HG03565 (cell line): ENCODE measurements around the gene ZNF277.

Experiments
- ATAC-seq: cut with Tn5 transposase; IDR thresholded peaks from one replicate; pipeline ENCODE4 v1.9.1; 2021; ENCODE audit warnings: mild to moderate bottlenecking, moderate library complexity; ENCODE audit not compliant: unreplicated experiment

ZNF277 gene

DNA sequence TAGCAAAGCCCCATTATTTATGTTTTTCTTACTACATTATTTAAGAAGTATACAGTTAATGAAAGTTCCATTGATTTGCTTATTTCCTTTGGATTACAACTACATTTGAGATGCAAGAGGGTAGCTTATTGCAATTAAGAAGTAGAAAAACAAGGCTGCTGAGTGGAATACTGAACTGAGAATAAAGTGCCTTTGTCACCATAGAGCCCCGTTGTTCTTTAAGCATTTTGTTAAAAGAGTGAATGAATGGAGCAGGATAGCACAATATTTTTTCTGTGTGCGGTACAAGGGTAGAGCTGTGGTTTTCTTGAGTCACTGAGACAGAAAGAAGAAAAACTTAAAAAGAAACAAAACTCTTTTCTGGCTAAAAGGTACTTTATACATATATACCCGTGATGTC is 45.6 kb downstream of the ZNF277 start:
- ATAC-seq, result no peak

DNA sequence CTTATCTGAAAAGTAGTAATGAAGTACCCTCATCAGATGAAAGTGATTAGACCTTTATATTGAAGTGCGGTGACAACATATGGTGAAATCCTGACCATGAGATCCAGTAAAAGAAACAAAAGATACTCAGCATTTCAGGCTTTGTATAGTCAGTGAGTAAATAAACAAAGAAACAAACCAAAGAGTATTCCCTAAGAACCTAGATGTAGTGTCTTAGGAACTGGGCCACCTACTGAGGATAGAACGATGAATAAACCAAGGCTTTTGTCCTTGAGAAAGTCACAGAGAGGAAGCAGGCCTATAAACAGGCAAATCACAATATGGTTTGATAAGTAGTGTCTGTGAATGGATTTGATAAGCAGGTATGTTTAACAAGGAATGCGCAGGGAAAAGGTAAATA is 46.2 kb downstream of the ZNF277 start:
- no peak for ATAC-seq

DNA sequence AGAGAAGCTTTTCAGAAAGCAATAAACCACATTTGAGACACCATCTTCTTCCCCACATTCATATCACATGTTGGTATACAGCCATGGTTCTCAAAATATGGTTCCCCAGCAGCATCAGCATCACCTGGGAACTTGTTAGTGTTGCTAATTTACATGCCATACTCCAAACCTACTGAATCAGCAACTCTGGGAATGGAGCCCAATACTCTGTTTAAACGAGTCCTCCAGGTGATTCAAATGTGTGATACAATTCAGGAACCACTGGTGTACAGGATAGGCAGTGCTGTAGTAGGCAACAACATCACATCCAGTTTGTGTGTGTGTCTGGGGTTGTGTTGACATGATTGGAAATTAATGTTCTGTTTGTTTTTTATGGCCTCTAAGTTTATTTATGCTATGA is 47.7 kb downstream of the ZNF277 start:
- no peak for ATAC-seq

DNA sequence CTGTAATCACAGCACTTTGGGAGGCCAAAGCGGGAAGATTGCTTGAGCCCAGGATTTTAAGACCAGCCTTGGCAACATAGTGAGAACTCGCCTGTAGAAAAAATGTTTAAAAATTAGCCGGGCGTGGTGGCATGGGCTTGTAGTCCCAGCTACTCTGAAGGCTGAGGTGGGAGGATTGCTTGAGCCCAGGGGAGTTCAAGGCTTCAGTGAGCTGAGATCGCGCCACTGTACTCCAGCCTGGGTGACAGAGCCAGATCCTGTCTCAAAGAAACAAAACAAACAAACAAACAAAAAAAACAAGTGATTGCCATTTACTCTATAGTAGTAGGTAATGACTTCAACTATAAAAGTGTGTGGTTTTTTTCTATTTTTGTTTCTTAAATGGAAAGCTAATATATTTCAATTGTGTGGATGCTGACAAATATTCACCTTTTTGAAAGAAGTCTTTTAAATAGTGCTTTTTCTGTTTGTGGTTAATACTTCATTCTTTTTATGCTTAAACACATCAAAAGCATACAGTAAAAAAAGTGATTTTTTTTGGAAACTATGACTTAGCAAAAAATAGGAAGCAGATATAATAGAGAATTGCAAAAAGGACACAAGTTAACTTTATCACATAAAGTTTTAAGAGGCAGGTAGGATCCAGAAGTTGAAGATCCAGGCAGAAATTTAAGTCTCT is 48.4 kb downstream of the ZNF277 start:
- no peak for ATAC-seq

DNA sequence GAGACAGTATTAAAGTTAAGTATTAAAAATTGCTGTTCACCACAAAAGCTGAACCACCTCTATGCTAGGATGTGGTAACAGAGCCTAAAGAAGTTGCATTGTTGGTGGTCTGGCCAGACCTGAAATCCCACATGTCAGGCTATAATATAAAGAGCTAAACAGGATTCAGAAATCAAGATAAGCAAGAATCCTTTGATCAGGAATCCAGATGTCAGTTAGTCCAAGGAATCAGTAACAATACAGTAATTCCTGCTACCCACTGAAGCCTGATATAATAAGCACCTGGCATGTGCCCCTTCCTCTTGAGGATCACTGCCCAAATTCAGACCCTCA is 48.9 kb downstream of the ZNF277 start:
- ATAC-seq, result no peak

DNA sequence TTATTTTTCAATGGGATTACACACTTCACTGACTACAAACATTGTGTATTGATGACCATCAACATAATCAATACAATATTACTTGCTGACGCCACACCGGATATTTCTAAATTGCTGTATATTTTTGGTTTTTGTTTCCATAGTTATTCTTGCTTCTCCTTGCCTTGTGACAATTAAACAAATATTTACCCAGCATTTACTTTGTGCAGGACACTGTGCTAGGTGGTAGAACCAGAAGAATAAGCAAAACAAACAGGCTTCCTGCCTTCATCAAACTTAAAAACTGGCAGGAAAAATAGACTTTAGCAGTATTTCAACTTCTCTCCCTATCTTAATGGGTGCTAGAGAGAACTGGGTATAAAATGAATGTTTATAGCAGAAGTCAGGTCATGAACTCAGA is 50.6 kb downstream of the ZNF277 start:
- no peak for ATAC-seq

DNA sequence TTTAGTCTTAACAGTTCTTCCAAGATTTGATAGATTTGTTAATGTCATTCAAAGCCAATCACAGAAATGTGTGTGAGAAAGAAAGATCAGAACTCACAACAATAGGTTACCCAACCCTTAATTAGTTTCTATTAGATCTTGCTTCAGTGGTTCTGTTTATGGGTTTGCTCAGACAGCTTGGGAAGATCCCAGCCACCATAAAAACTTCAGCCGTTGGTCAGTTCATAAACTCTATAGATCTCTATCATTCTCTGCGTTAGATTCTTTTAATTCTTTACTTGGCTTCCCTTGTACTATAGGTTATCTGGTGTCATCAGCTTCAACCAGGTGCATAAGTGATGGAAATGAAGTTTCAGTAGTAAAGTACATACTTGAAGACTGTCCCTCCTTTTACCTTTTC is 54.4 kb downstream of the ZNF277 start:
- ATAC-seq, result no peak

DNA sequence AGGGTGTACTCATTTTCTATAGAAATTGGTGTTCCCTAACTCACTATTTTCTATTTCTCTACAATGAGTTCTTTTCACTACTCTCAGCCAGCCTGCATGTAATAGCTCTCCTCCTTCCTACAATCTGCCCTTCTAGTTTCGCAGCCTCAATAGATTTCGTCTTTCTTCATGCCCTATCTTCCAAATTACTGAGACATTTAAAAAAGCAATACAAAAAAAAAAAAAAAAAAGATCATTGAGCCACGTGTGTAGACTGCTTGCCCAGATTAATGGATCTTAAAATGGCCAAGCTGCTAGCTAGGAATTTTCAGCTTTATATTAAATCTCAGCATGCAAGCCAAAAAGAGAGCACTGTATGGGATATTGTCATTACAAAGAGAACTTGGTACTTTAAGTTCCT is 55.5 kb downstream of the ZNF277 start:
- no peak for ATAC-seq

DNA sequence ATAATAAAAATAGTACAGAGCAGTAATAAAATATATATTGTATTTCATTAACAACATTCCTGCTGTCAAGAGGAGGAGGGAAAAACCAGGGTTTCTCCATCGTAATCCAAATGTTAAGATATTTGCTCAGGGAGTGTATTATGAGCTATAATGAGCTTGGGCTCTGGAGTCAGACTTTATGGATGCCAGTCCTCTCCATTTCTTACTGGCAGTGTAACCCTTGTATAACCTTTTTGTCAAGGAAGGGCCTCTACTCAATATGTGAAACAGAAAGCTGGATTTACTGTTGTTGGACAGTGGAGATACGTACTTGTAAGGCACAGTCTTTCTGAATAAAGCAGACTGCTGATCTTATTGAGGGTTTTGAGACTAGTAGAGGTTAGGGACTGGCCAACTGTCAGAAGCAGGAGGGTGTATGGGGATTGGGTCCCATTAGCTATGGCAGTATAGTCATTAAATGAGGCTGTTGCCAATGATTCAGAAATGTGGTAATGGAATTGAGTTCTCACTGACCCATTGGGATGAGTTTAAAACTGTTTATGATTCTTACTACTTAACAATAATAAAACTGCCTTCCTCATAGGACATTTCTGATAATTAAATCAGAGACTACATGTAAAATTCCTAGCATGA is 56.5 kb downstream of the ZNF277 start:
- no peak for ATAC-seq

DNA sequence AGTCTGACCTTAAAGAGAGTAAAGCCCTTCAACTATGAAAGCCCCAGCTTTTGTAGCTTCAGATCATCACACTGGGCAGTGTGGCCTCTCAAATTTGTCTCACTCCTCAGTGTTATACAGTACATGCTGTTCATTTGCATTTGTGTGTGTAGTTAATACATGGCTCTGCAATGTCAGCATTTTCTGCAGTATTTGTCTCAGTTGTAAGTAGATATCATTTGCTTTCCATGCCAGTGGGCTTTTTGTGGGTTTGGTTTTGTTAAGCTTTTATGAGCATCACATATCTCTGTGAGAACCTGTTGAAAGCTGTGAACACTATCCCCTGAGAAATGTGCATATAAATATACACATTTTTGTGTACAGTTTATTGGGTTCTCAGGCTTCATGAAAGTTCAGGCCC is 57.0 kb downstream of the ZNF277 start:
- no peak for ATAC-seq

DNA sequence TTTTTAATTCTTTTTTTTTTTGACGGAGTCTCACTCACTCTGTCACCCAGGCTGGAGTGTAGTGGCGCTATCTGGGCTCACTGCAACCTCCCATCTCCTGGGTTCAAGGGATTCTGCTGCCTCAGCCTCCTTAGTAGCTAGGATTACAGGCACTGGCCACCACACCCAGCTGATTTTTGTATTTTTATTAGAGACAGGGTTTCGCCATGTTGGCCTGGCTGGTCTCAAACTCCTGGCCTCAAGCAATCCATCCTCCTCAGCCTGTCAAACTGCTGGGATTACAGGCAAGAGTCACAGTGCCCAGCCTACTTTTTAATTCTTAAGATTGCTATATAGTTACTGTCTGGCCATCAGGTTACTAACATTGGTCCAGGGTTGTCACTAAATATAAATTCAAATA is 59.6 kb downstream of the ZNF277 start:
- no peak for ATAC-seq

DNA sequence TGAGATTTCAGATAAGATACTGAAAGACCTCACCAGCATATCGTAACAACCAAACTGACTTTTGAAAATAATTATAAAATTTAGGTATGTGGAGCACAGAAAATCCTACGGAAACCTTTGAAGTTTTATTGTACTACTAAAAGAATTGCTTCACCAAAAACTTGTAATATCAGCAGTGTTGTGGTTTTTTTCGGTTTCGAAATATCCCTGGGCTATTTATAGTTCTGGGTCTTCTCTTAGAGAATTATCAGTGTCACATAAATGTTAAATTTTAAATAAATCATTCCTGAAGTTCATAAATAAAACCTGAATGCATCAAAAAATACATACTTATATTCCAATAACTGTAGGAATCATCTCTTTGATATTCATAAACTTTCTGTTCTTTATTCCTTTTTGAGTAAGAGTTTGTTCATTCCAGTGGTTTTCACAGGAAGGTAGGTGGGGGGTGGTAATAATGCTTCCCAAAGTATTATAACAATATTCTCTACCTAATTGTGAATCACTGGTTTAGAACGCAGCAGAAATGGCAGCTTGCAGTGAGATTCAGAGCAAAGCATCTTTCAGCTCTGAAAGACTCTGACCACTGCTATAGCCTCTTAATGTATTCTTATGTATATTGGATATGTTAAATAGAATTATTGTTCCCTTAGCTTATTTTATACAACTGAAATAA is 60.2 kb downstream of the ZNF277 start:
- no peak for ATAC-seq

DNA sequence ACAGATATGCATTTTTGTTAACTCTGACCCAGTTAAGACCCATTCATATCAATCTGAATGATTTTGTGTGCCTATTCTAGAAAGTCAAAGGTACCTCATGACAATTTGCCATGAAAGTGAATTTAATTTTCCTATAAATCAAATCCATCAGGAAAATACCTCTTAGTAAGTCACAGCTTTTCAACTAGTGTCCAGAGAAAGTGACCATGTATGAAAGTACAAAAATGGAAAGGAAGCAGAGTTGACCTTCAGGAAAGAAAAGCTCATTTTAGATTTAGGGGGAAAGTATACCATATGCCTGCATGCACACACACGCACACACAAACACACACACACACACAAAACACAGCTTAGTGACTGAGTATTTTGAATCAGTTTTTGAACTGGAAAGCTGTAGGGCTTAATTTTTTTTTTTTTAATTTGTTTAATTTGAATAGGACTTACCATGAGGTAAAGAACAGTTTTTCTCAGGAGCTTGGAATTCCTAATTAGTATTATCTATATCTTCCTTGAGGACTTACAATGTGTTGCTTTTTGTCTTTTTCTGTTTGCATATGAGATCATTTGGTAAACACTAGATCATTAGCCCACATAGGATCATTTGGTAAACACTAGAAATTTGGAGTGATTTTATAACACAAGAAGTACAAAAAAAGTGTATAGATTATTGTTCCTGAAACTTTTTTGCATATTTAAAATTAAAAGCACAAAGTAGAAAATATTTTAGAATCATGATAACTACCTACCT is 61.6 kb downstream of the ZNF277 start:
- ATAC-seq, result no peak

DNA sequence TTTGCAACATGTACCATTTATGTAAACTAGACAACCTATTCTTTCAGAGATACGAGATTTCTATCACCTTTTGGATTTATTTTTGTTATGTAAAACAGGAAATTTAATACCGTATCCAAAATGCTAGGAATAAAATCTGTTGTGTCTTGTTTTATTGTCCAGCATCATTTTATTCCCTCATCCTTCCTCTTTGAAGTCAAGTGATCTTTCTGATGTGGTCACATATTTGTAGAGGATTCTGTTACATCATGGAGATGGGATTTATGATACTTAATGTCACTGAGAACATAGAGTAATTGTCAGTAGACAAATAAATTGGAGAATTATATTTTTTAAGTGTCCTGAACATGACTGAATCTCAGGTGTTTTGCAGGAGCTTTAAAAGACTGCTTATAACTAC is 64.7 kb downstream of the ZNF277 start:
- no peak for ATAC-seq

DNA sequence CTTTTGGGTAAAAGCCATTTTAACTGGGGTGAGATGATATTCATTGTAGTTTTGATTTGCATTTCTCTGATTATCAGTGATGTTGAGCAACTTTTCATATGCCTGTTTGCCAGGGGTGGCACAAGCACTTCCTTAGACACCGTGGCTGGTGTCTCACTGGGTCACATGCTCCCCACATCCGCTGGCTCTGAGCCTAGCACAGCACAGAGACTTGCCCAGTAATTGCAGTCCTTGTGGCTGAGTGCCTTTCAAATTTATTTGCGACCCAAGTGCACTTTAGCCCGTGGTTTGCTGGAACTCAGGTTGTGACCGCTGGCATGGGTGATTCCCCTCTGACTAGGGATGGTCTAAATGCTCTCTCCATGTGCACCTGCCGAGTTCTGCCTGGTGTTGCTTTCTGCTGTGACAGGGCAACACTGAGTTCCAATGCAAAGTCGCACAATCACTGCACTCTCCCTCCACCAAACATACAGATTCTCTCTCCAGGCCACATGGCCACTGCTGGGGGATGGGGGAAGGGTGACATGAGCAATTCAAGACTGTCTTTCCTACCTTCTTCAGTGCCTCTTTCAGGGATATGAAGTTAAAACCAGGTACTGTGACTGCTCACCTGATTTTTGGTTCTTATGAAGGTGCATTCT is 66.5 kb downstream of the ZNF277 start:
- no peak for ATAC-seq

DNA sequence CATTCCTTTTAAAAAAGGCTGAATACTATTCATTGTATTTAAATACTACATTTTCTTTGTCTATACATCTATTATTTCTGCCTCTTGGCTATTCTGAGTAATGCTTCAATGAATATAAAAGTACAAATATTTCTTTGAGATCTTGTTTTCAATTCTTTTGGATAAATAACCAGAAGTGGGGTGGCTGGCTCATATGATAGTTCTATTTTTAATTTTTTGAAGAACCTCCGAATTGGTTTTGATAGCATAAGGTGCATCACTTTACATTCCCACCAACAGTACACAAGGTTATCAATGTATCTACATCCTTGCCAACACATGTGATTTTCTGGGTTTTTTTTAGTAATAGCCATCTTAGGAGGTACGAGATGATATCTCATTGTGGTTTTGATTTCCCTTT is 72.5 kb downstream of the ZNF277 start:
- ATAC-seq, result no peak

DNA sequence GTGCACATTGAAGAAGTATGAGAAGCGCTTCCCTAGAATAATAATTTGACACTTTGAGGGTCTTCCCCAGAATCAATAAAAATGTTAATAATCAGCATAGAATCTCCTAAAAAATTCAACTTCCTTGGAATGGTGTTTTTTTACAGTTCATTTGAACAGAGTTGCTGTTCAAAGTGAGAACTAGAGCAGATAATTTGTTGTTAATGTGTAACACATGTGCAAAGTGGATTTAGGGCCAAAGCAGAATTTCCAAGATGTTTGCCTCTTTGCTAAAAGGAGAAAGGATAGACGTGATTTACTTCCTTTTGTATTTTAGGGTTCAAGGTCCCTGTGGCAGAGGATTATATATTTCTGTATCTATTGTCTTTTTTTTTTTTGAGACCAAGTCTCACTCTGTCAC is 73.8 kb downstream of the ZNF277 start:
- ATAC-seq, result no peak

DNA sequence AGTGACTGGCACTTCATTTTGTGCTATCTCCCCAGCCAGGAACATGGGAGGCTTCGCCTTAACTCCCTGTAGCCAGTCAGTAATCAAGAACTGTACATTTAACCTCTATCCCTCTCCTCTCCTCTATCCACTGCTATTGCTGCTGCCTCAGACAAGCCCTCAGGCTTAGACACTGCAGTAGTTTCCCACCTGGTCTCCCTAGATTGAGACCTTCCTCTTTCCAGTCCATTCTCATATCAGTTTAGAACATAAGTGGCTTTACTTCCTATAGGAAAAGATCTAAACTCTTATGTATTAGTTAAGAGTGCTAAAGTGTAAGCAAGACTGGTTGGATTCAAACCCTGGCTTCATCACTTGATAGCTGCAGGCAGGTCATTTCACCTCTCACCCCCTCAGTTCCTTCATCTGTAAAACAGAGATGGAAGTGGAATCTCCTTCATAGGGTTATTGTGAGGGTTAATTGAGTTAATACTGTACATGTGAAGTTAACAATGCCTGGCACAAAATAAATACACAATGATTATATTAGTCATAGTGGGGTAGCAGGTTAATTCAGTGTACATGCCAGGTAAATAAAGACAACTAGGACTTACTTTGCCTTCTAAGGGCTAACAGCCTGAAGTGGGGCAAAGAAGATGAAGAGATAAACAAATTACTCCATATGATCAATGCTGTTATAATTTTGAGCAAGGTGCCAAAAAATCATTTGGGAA is 76.1 kb downstream of the ZNF277 start:
- ATAC-seq, result no peak

DNA sequence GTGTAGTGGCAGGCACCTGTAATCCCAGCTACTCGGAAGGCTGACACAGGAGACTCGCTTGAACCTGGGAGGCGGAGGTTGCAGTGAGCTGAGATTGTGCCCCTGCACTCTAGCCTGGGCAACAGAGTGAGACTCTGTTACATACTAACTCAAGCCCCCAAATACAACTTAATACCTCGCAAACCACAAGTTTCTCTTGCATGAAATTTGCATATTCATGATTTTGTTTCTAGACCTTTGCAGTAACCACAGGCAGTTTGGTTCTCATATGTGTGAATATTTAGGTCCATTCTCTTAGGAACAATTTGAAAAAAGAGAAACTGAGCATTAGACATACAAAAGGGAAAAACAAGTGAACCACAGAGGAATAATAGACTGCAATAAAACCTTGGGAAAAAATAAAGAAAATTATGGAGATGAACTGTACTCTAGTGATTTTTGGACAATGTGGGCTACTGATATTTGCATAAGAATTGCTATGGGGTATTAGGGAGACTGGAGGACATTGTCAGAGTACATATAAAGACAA is 77.0 kb downstream of the ZNF277 start:
- ATAC-seq, result peak; percentile 36

DNA sequence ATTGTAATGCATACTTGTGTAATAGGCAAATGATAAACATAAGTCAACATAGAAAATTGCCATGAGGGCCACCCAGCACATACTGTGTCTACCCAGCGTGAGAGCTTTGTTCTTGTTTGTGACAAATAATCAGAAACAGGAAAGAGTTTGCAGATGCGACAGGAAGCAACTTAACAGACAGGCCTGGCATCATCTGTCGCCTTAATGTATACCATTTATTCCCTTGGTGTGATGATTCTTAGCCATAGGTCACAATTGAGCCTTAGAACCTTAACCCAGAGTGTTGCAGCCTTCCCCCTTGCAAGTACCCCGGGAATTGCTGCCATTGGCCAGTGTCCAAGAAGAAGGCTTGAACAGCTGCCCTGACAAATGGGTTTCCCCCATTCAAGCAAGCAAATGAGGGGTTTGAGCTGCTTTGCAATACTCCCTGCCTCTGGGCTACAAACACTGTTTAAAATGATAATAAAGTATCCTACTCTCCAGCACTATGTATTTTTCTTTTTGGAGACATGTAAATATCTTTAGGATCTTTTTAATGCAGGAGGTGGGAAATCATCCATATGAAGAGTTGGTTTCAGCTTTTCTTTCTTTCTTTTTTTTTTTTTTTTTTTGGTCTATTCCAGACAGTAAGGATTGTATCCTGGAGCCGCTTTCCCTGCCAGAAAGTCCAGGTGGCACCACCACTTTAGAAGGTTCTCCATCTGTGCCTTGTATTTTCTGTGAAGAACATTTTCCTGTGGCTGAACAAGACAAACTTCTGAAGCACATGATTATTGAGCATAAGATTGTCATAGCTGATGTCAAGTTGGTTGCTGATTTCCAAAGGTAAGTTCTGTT is 80.0 kb downstream of the ZNF277 start:
- no peak for ATAC-seq
